MCF 10A (cell line): ENCODE results near the gene SH3BP2. TPM values are rescaled to one million over a fixed set of nuclear protein-coding genes. Genes with fewer than 3 reads are reported as not detected.
A peak's percentile ranks its signal among the peaks of the same experiment; 100 is the strongest.

Experiments used
- BruUV-seq: library from RNA; stranded (reverse); fragments of 400-500 nt; replicated peaks from 2 replicates; lab custom pipeline; 2021; lab: Mats Ljungman, UMichigan
- CTCF ChIA-PET: fragments of 300-600 bp; sonication (Branson Sonifier 250); formaldehyde crosslinking; extraction: SDS; loops from one replicate; lab custom pipeline; 2021; ENCODE audit warnings: antibody characterized with exemption, inconsistent platforms; lab: Yijun Ruan, JAX
- POLR2A ChIA-PET: fragments of 300-600, 350-650 bp; sonication (Branson Sonifier 250); formaldehyde crosslinking; extraction: SDS; loops from one replicate; lab custom pipeline; 2020; ENCODE audit warnings: antibody characterized with exemption, inconsistent platforms; lab: Yijun Ruan, JAX
- DNase-seq: peaks from one replicate; pipeline ENCODE4 v3.0.0-alpha.2; 2018; ENCODE audit not compliant: unreplicated experiment
- H3K27ac Mint-ChIP-seq: one replicate; pipeline ENCODE4 v1.8.0; 2022; ENCODE audit warnings: mild to moderate bottlenecking, low read depth, mixed read lengths; ENCODE audit not compliant: unreplicated experiment
- H3K27me3 Mint-ChIP-seq: one replicate; pipeline ENCODE4 v1.8.0; 2022; ENCODE audit warnings: mixed read lengths; ENCODE audit not compliant: insufficient read depth, unreplicated experiment
- H3K36me3 Mint-ChIP-seq: one replicate; pipeline ENCODE4 v1.8.0; 2022; ENCODE audit warnings: mild to moderate bottlenecking, moderate library complexity, mixed read lengths; ENCODE audit not compliant: insufficient read depth, unreplicated experiment
- H3K4me1 Mint-ChIP-seq: one replicate; pipeline ENCODE4 v1.8.0; 2022; ENCODE audit warnings: mixed read lengths; ENCODE audit not compliant: insufficient read depth, unreplicated experiment
- H3K4me3 Mint-ChIP-seq: one replicate; pipeline ENCODE4 v1.8.0; 2022; ENCODE audit warnings: mild to moderate bottlenecking, moderate library complexity, mixed read lengths; ENCODE audit not compliant: unreplicated experiment
- H3K9me3 Mint-ChIP-seq: one replicate; pipeline ENCODE4 v1.8.0; 2022; ENCODE audit warnings: mixed read lengths; ENCODE audit not compliant: unreplicated experiment
- CTCF ChIP-seq: fragments of 200-600 bp; IDR thresholded peaks from one replicate; pipeline ENCODE4 v1.8.0; 2022; ENCODE audit warnings: antibody characterized with exemption, mild to moderate bottlenecking; ENCODE audit not compliant: unreplicated experiment
- intact Hi-C: fragments of 100-400 bp; cut with micrococcal nuclease; formaldehyde crosslinking; loops from 2 replicates; pipeline ENCODE4 v1.14.1; 2022
- total RNA-seq: library from RNA; stranded (reverse); gene quantifications from 2 replicates; pipeline ENCODE4 v1.2.3, GENCODE V29; 2022

Gene SH3BP2
- total RNA-seq, 1 experiment from 2014 or later: 57.9 TPM

- peaks cover 13% of the 10 kb centered on the region for H3K4me1 Mint-ChIP-seq
- H3K27me3 Mint-ChIP-seq: no peaks in the 10 kb centered on the region
- no peak overlapping the region for H3K4me3 Mint-ChIP-seq
- BruUV-seq: no TSS peak
- no peak for TF ChIP-seq CTCF
- intact Hi-C loops: no loop called here
- H3K27ac Mint-ChIP-seq: no peak overlapping the region
- DNase-seq: no peak
- CTCF ChIA-PET: interaction anchor here (0.7 kb wide), 1 partner anchor 78 kb away, joined by 3 read pairs; no protein-coding TSS in a partner anchor
- no peaks in the 10 kb centered on the region for H3K9me3 Mint-ChIP-seq
- H3K36me3 Mint-ChIP-seq: peaks cover 34% of the 10 kb centered on the region
- POLR2A ChIA-PET: interaction anchor here (0.7 kb wide), 1 partner anchor 114 kb away, joined by 3 read pairs; no protein-coding TSS in a partner anchor
Measured at GRCh38 chr4:2874861-2875260, 82.0 kb downstream of the SH3BP2 start.

- ChIA-PET POLR2A (interaction anchor here (0.7 kb wide), 1 partner anchor 115 kb away, joined by 3 read pairs; no protein-coding TSS in a partner anchor), CTCF (interaction anchor here (0.6 to 0.7 kb wide), 2 partner anchors 79 to 201 kb away, joined by 3 read pairs; no protein-coding TSS in a partner anchor)
- TF ChIP-seq CTCF: no peak
- H3K27me3 Mint-ChIP-seq: no peaks in the 10 kb centered on the region
- peaks cover 13% of the 10 kb centered on the region for H3K4me1 Mint-ChIP-seq
- intact Hi-C loops: no loop called here
- BruUV-seq: no TSS peak
- H3K9me3 Mint-ChIP-seq: no peaks in the 10 kb centered on the region
- peaks cover 34% of the 10 kb centered on the region for H3K36me3 Mint-ChIP-seq
- no peak overlapping the region for H3K4me3 Mint-ChIP-seq
- H3K27ac Mint-ChIP-seq: peak overlapping the region; percentile 19
- no peak for DNase-seq
Measured at GRCh38 chr4:2875556-2875955, 82.7 kb downstream of the SH3BP2 start.

GRCh38 chr4:2878346-2878745 is 85.5 kb downstream of the SH3BP2 start:
- Mint-ChIP-seq H3K4me3 (no peak overlapping the region), H3K36me3 (peaks cover 54% of the 10 kb centered on the region), H3K27ac (peak overlapping the region; percentile 27), H3K27me3 (no peaks in the 10 kb centered on the region), H3K4me1 (peaks cover 6% of the 10 kb centered on the region), H3K9me3 (no peaks in the 10 kb centered on the region)
- POLR2A ChIA-PET: no interaction called here
- intact Hi-C loops: no loop called here
- no peak for DNase-seq
- no TSS peak for BruUV-seq
- TF ChIP-seq CTCF: no peak
- CTCF ChIA-PET: interaction anchor here (1.2 to 1.3 kb wide), 2 partner anchors 81 to 115 kb away, joined by 3 to 4 read pairs; no protein-coding TSS in a partner anchor

- no TSS peak for BruUV-seq
- no peak overlapping the region for H3K27ac Mint-ChIP-seq
- DNase-seq: no peak
- no peak overlapping the region for H3K4me3 Mint-ChIP-seq
- no peak for TF ChIP-seq CTCF
- POLR2A ChIA-PET: no interaction called here
- H3K9me3 Mint-ChIP-seq: no peaks in the 10 kb centered on the region
- H3K4me1 Mint-ChIP-seq: peaks cover 6% of the 10 kb centered on the region
- intact Hi-C loops: no loop called here
- no peaks in the 10 kb centered on the region for H3K27me3 Mint-ChIP-seq
- H3K36me3 Mint-ChIP-seq: peaks cover 61% of the 10 kb centered on the region
- CTCF ChIA-PET: interaction anchor here (0.6 to 1.3 kb wide), 3 partner anchors 31 to 158 kb away, joined by 4 read pairs; no protein-coding TSS in a partner anchor
Measured at GRCh38 chr4:2879026-2879425, 86.1 kb downstream of the SH3BP2 start.
